ENCODE measurements around the gene EMID1. TPM values are rescaled to one million over a fixed set of nuclear protein-coding genes. Genes with fewer than 3 reads are reported as not detected.

EMID1 gene
- total RNA-seq, 3 donors from 2014 or later (not counting 1 experiment from before 2014, with no cell fraction given) = 0.59 to 1.3 (median 0.65) TPM

DNA sequence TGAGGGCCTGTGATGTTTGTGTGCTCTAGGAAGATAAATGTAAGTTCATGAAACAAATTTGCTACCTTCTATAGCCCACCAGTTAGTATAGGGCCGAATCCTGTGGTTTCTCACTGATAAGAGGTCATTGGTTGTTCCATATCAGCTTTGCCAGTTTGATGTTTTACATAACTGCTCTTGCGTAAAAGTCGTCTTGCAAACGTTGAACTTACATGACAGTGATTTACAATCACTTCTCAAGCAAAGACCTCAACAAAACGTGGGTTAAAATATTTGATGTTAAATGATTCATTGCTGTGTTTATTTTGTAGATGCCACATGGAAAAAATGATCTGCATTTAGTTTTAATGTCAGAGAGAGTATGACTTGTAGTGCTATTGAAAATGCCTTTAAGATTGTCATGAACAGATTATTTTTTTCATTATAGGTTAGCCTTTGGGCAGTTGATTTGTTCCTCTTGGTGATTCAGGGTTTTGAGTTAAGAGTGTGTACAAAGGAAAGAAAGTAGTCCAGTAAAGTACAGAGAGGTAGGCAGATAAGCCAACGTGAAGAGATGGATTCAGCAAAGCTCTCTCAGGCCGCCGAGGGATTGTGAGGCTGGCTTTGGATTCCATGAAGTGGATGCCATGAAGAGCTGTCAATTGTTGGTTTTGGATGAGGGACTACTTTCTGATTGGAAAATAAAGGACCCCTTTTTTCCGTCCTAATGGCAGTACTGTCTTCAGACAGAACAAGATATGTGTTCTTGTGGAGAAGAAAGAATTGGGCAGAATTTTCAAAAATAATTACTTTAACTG, 65.0 kb downstream of the EMID1 start:
- intact Hi-C loops (cut with micrococcal nuclease) = no loop called here
- peak overlapping the region; percentile 98 for H3K4me3 Mint-ChIP-seq
- 27% methylated on average over 9 of the region's 9 CpGs for WGBS (ENCODE audit: insufficient coverage)

DNA sequence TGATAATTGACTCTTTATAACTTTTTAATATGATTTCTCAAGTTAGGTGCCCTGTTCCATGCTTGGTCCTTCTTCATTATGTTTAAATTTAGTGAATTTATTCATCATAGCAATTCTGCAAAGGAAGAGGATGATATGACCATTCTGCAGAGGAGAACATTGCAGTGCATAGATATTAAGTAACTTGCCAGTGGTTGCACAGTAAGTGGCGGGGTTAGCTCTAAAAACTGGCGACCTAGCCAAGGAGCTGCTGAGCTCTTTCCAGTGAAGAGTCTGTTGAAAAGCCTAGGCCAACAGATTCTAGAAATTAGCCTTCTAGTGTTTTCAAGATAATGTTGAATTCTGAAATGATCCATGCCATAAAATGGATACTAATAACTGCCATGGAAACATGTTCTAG, 66.9 kb downstream of the EMID1 start:
- Mint-ChIP-seq H3K4me1 (peaks cover 88 to 91% of the 10 kb centered on the region in 2 donors), H3K27me3 (ENCODE audit: low read depth in 2 of 2) (no peaks in the 10 kb centered on the region), H3K27ac (peak overlapping the region in 1 of 2 donors; percentile 99), H3K36me3 (peaks cover 18% of the 10 kb centered on the region), H3K9me3 (no peaks in the 10 kb centered on the region), H3K4me3 (no peak overlapping the region)
- ATAC-seq (no peak), DNase-seq (no peak)
- intact Hi-C loops (cut with micrococcal nuclease) = no loop called here
- Histone ChIP-seq H3K4me3 (ENCODE audit: low read length) (no peak overlapping the region), H3K27ac (ENCODE audit: low read length) (no peak overlapping the region), H3K36me3 (ENCODE audit: control insufficient read depth, insufficient read depth, low read length) (peaks cover 51% of the 10 kb centered on the region), H3K9me3 (ENCODE audit: control insufficient read depth, insufficient read depth, low read length) (no peaks in the 10 kb centered on the region), H3K4me1 (ENCODE audit: control insufficient read depth, insufficient read depth, low read length) (peaks cover 26% of the 10 kb centered on the region), H3K27me3 (ENCODE audit: control insufficient read depth, insufficient read depth, low read length) (no peaks in the 10 kb centered on the region)
- TF ChIP-seq, protein P1, sequence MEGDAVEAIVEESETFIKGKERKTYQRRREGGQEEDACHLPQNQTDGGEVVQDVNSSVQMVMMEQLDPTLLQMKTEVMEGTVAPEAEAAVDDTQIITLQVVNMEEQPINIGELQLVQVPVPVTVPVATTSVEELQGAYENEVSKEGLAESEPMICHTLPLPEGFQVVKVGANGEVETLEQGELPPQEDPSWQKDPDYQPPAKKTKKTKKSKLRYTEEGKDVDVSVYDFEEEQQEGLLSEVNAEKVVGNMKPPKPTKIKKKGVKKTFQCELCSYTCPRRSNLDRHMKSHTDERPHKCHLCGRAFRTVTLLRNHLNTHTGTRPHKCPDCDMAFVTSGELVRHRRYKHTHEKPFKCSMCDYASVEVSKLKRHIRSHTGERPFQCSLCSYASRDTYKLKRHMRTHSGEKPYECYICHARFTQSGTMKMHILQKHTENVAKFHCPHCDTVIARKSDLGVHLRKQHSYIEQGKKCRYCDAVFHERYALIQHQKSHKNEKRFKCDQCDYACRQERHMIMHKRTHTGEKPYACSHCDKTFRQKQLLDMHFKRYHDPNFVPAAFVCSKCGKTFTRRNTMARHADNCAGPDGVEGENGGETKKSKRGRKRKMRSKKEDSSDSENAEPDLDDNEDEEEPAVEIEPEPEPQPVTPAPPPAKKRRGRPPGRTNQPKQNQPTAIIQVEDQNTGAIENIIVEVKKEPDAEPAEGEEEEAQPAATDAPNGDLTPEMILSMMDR (IDR thresholded peaks at IDR 0.05) = no peak
- 91% methylated on average over 2 of the region's 2 CpGs for WGBS (ENCODE audit: insufficient coverage)

More for the DNA sequence above, 65.0 kb downstream of the EMID1 start:
- Mint-ChIP-seq H3K4me1 (peaks cover 85 to 90% of the 10 kb centered on the region in 2 donors), H3K9me3 (no peaks in the 10 kb centered on the region), H3K27ac (peak overlapping the region; percentile 96 to 99), H3K36me3 (peaks cover 11% of the 10 kb centered on the region), H3K27me3 (ENCODE audit: low read depth in 2 of 2) (no peaks in the 10 kb centered on the region)
- H3K27me3 ChIP-seq (ENCODE audit: control insufficient read depth, insufficient read depth, low read length) = no peaks in the 10 kb centered on the region
- DNase-seq (no peak), ATAC-seq (no peak)
- peaks cover 31% of the 10 kb centered on the region for H3K4me1 ChIP-seq (ENCODE audit: control insufficient read depth, insufficient read depth, low read length)
- no peak overlapping the region for H3K27ac ChIP-seq (ENCODE audit: low read length)
- H3K9me3 ChIP-seq (ENCODE audit: control insufficient read depth, insufficient read depth, low read length) = no peaks in the 10 kb centered on the region
- TF ChIP-seq, protein P1 (IDR thresholded peaks at IDR 0.05) = no peak
- peaks cover 31% of the 10 kb centered on the region for H3K36me3 ChIP-seq (ENCODE audit: control insufficient read depth, insufficient read depth, low read length)
- H3K4me3 ChIP-seq (ENCODE audit: low read length) = peak overlapping the region; percentile 83

DNA sequence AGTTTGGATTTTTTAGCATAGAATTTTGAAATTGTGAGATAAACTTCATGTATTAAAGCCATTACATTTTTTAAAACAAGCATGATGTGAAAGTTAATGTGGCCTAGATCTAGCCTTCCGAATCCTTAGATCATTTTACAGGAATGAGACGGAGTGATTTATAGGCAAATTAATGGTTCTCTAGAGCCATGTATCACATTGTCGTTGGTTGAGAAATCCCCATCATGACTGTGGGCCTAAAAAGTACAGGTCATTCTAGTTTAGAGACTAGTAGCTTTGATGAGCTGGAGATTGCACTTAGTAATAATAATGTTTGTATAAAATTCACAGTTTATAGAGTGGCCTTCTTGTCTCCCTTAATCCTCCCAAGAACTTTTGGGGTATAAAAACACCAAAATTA, 69.5 kb downstream of the EMID1 start:
- Histone ChIP-seq H3K27ac (ENCODE audit: low read length) (no peak overlapping the region), H3K4me3 (ENCODE audit: low read length) (no peak overlapping the region), H3K4me1 (ENCODE audit: control insufficient read depth, insufficient read depth, low read length) (peaks cover 13% of the 10 kb centered on the region), H3K9me3 (ENCODE audit: control insufficient read depth, insufficient read depth, low read length) (no peaks in the 10 kb centered on the region), H3K36me3 (ENCODE audit: control insufficient read depth, insufficient read depth, low read length) (peaks cover 74% of the 10 kb centered on the region), H3K27me3 (ENCODE audit: control insufficient read depth, insufficient read depth, low read length) (no peaks in the 10 kb centered on the region)
- WGBS (ENCODE audit: insufficient coverage) = 87% methylated on average over 3 of the region's 3 CpGs
- H3K36me3 Mint-ChIP-seq = peaks cover 11% of the 10 kb centered on the region
- no peaks in the 10 kb centered on the region for H3K27me3 Mint-ChIP-seq (ENCODE audit: low read depth in 2 of 2)
- no peak overlapping the region for H3K4me3 Mint-ChIP-seq
- H3K9me3 Mint-ChIP-seq = no peaks in the 10 kb centered on the region
- no peak for DNase-seq
- peak overlapping the region; percentile 46 to 53 for H3K27ac Mint-ChIP-seq
- intact Hi-C loops (cut with micrococcal nuclease) = no loop called here
- H3K4me1 Mint-ChIP-seq = peaks cover 85 to 87% of the 10 kb centered on the region in 2 donors
- TF ChIP-seq, protein P1 (IDR thresholded peaks at IDR 0.05) = no peak
- no peak for ATAC-seq

Measured in natural killer cell (primary cell).